ENCODE measurements around the gene B4GALT2.

The B4GALT2 gene

DNA sequence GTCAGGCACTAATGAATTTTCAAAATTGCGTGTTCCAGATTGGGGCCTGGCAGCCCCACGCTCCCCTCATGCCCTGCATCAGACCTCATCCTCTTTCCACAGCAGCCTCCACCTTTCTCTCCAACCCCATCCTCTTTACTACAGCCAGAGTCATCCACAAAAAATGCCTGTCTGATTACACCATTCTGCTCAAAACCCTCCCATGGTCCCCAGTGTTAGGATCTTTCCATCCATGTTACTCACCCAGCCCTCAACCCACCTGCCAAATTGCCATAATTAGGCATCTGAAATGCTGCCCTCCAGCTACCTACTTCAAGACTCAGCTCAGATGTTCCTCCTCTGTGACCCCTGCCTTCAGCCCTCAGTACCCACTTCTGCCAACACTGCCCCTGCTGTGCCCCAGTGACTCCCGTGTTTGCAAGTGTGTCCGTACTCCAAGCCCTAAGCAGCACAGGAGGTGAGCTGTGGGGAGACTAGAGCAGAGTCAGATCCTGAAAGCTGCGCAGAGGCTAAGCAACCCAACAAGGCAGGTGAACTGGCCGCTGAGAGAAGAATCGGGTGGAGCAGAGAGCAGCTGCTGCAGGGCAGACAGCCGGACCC, 46.1 kb upstream of the B4GALT2 start:
- H3K4me3 ChIP-seq (ENCODE audit: low read depth in 1 of 2, low read length in 1 of 2): no peak overlapping the region
- no peak overlapping the region for H3K27ac ChIP-seq
- TF ChIP-seq CTCF (IDR thresholded peaks at IDR 0.05): no peak
- H3K4me1 ChIP-seq (ENCODE audit: control insufficient read depth in 1 of 2, insufficient read depth in 1 of 2, low read depth in 1 of 2, low read length in 1 of 2): peaks cover 14 to 27% of the 10 kb centered on the region in 2 experiments
- H3K27me3 ChIP-seq: peaks cover 61% of the 10 kb centered on the region
- H3K36me3 ChIP-seq: no peaks in the 10 kb centered on the region
- H3K9me3 ChIP-seq: no peaks in the 10 kb centered on the region

GRCh38 chr1:43933386-43934100, 45.5 kb upstream of the B4GALT2 start, which contains the start of gene ARTN:
Gene ARTN, plus strand, starts transcription at chr1:43933801. Its CDS starts 1,856 bp downstream, at chr1:43935657.
- peaks cover 14 to 27% of the 10 kb centered on the region in 2 experiments for H3K4me1 ChIP-seq (ENCODE audit: control insufficient read depth in 1 of 2, insufficient read depth in 1 of 2, low read depth in 1 of 2, low read length in 1 of 2)
- no peak for TF ChIP-seq CTCF (IDR thresholded peaks at IDR 0.05)
- H3K36me3 ChIP-seq: no peaks in the 10 kb centered on the region
- peaks cover 68% of the 10 kb centered on the region for H3K27me3 ChIP-seq
- H3K9me3 ChIP-seq: no peaks in the 10 kb centered on the region
- no peak within 1 kb of the TSS for H3K27ac ChIP-seq
- H3K4me3 ChIP-seq (ENCODE audit: low read depth in 1 of 2, low read length in 1 of 2): no peak within 1 kb of the TSS

DNA sequence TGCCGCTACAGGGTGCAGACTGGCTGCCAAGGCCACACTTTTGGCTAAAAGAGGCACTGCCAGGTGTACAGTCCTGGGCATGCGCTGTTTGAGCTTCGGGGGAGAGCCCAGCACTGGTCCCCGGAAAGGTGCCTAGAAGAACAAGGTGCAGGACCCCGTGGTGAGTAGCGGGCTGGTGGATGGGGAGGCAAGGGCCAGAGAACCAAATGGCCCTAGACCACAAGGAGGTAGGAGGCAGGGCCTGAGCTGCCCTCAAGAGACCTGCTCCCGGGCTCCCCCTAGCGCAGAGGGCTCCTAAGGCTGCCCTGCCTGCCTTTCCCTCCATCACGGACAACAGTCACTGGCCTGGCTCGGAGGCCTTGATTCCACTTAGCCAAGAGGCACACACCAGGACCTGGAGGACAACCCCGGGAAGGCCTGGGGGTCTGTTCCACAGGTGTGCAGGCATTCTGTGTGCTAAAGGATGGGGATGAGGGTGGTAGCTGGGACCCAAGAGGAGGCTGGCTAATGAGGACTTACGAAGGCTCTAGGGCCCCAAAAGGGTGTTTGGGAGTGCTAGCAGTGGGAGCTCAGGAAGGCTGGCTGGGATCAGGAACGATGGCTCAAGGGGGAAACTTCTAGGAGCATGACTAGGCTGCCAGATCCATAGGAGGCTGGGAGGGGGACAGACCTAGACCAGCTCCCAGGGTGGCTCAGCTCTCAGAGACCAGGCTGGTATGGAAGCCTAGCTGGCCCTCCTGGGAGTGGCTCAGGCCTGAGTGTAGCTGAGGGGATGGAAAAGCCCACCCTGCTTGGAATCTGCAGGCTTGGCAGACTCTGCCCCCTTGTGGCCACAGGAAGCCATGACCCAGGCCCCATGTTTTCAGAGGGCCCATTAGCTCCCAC, 44.7 kb upstream of the B4GALT2 start:
- TF ChIP-seq CTCF (IDR thresholded peaks at IDR 0.05): peak; percentile 80
- no peaks in the 10 kb centered on the region for H3K36me3 ChIP-seq
- no peak overlapping the region for H3K27ac ChIP-seq
- no peaks in the 10 kb centered on the region for H3K9me3 ChIP-seq
- peaks cover 14 to 27% of the 10 kb centered on the region in 2 experiments for H3K4me1 ChIP-seq (ENCODE audit: control insufficient read depth in 1 of 2, insufficient read depth in 1 of 2, low read depth in 1 of 2, low read length in 1 of 2)
- H3K4me3 ChIP-seq (ENCODE audit: low read depth in 1 of 2, low read length in 1 of 2): no peak overlapping the region
- H3K27me3 ChIP-seq: peaks cover 72% of the 10 kb centered on the region

DNA sequence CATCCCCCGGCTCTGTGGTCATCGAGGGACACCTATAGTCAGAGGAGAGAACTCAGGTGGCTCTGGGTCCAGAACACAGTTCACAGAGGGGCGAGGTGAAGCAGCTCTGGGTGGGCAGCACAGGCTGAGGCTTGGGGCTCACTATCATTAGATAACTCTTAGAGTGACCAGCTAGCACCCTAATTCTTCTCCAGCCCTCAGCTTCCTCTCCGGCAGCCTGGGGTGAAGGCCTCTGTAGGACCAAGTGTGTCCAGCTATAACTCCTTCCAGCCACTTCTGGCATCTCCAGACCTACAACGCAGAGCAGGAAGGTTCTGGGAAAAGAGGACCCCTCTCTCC, 44.1 kb upstream of the B4GALT2 start:
- peaks cover 72% of the 10 kb centered on the region for H3K27me3 ChIP-seq
- no peak overlapping the region for H3K27ac ChIP-seq
- no peak for TF ChIP-seq CTCF (IDR thresholded peaks at IDR 0.05)
- no peak overlapping the region for H3K4me3 ChIP-seq (ENCODE audit: low read depth in 1 of 2, low read length in 1 of 2)
- H3K9me3 ChIP-seq: no peaks in the 10 kb centered on the region
- H3K36me3 ChIP-seq: no peaks in the 10 kb centered on the region
- peaks cover 14 to 27% of the 10 kb centered on the region in 2 experiments for H3K4me1 ChIP-seq (ENCODE audit: control insufficient read depth in 1 of 2, insufficient read depth in 1 of 2, low read depth in 1 of 2, low read length in 1 of 2)

DNA sequence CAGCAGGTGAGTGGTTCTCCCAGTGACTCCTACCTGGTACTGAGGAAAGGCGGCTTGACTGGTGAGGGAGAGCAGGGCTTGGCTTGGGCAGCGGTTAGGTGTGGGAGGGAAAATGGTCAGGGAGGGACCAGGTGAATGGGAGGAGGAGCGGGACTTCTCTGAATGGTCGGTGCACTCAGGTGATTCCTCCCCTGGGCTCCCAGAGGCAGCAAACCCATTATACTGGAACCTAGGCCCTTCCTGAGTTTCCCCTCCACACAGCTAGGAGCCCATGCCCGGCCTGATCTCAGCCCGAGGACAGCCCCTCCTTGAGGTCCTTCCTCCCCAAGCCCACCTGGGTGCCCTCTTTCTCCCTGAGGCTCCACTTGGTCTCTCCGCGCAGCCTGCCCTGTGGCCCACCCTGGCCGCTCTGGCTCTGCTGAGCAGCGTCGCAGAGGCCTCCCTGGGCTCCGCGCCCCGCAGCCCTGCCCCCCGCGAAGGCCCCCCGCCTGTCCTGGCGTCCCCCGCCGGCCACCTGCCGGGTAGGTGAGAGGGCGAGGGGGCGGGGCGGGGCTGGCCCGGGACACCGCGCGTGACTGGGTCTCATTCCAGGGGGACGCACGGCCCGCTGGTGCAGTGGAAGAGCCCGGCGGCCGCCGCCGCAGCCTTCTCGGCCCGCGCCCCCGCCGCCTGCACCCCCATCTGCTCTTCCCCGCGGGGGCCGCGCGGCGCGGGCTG, 43.1 kb upstream of the B4GALT2 start:
- no peaks in the 10 kb centered on the region for H3K9me3 ChIP-seq
- H3K27me3 ChIP-seq: peaks cover 72% of the 10 kb centered on the region
- peaks cover 14 to 27% of the 10 kb centered on the region in 2 experiments for H3K4me1 ChIP-seq (ENCODE audit: control insufficient read depth in 1 of 2, insufficient read depth in 1 of 2, low read depth in 1 of 2, low read length in 1 of 2)
- H3K27ac ChIP-seq: no peak overlapping the region
- no peak overlapping the region for H3K4me3 ChIP-seq (ENCODE audit: low read depth in 1 of 2, low read length in 1 of 2)
- no peaks in the 10 kb centered on the region for H3K36me3 ChIP-seq
- TF ChIP-seq CTCF (IDR thresholded peaks at IDR 0.05): no peak
